Epithelial cell of prostate (primary cell): ENCODE results near the gene ZC3H12C.
"Not testable (repeated sequence)": the region's sequence is repeated elsewhere in the genome, so short reads cannot be mapped to it uniquely, and the experiment has no call there.

Source experiments
- DNase-seq: peaks from one replicate; pipeline ENCODE4 v3.0.0-alpha.2; 2011; ENCODE audit warnings: low read depth, low spot score
- H3K27ac ChIP-seq: fragments of 450-650 bp; 2 replicates; pipeline ENCODE4 v1.5.1; 2017; ENCODE audit warnings: mild to moderate bottlenecking

The ZC3H12C gene

DNA sequence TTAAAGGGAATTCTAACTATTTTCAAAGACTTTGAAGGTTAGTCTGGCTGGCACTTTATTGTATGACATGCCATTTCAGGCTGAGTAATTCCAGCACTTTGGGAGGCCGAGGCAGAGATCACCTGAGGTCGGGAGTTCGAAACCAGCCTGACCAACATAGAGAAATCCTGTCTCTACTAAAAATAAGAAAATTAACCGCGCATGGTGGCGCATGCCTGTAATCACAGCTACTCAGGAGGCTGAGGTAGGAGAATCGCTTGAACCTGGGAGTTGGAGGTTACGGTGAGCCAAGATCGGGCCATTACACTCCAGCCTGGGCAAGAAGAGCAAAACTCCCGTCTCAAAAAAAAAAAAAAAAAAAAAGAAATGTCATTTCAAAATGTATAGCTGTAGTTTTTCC, 107.6 kb downstream of the ZC3H12C start:
- no peak overlapping the region for H3K27ac ChIP-seq
- no peak for DNase-seq

DNA sequence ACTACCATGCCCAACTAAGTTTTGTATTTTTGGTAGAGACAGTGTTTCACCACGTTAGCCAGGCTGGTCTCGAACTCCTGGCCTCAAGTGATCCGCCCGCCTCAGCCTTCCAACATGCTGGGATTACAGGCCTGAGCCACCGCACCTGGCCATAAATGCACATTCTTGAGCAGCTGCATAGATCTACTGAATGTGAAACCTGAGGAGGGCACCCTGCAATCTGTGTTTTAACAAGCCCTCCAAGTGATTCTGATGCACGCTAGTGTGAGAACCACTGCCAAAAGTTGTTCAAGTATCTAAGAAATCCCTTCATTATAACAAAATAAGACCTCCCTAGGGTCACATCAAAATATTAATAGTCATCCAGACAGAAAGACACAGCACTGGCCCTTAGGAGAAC, 113.9 kb downstream of the ZC3H12C start:
- no peak overlapping the region for H3K27ac ChIP-seq
- DNase-seq: no peak

DNA sequence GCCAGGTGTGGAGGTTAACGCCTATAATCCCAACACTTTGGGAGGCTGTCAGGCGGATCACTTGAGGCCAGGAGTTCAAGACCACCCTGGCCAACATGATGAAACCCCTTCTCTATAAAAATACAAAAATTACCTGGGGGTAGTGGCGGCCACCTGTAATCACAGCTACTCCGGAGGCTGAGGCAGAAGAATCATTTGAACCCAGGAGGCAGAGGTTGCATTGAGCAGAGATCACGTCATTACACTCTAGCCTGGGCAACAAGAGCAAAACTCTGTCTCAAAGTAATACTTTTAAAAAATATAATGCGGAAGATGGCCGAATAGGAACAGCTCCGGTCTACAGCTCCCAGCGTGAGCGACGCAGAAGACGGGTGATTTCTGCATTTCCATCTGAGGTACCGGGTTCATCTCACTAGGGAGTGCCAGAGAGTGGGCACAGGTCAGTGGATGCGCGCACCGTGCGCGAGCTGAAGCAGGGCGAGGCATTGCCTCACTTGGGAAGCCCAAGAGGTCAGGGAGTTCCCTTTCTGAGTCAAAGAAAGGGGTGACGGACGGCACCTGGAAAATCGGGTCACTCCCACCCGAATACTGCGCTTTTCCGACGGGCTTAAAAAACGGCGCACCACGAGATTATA, 115.6 kb downstream of the ZC3H12C start:
- not testable (repeated sequence) for DNase-seq, H3K27ac ChIP-seq

DNA sequence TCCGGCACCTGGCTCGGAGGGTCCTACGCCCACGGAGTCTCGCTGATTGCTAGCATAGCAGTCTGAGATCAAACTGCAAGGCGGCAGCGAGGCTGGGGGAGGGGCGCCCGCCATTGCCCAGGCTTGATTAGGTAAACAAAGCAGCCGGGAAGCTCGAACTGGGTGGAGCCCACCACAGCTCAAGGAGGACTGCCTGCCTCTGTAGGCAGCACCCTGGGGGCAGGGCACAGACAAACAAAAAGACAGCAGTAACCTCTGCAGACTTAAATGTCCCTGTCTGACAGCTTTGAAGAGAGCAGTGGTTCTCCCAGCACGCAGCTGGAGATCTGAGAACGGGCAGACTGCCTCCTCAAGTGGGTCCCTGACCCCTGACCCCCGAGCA, 116.1 kb downstream of the ZC3H12C start:
- H3K27ac ChIP-seq, DNase-seq: not testable (repeated sequence)

DNA sequence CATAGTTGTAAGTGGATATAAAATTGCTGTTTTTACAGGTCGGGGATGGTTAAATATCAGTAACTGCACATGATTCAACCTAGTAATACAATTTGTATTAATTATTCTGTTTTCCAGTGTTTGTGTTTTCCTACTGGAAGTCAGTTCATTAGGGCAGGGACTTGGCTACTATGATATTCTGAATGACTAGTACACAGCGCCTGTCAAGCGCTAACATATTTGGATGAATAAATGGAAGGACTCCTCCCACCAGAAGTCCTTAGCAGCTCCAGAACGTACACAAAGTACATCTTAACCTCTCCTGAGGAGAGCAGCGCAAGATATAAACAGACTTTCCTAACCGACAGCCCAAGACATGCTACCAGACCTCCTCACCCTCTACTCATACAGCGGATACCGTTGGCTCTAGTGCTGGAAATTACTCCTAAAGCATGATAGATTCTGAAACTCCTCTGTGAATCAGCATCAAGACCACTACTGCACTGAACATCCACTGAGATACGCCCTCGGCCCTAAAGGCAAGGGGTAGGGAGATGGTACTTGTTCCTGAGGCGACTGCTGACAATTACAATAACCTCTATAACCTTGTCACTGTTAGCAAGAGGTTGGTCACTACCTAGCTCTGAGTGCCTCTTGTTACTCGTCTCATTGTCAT, 124.2 kb downstream of the ZC3H12C start:
- H3K27ac ChIP-seq: no peak overlapping the region
- no peak for DNase-seq

DNA sequence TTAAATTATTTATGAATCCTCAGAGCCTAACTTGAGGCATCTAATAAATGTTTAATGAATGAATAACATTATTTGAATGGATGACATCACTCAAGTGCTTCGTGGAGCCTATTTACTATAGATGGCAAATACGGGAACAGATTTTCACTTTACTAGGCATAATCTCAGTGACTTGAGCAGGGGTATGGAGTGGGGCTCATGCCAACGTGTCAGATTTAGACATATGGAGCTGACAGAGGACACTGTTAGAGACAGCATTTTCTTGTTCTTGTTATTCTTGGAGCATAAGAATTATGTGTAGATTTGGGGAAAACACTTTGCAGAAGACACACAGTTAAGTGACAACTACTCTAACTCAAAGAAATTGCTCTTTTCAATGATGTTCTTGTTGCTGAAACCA, 124.7 kb downstream of the ZC3H12C start:
- no peak for DNase-seq
- H3K27ac ChIP-seq: no peak overlapping the region

DNA sequence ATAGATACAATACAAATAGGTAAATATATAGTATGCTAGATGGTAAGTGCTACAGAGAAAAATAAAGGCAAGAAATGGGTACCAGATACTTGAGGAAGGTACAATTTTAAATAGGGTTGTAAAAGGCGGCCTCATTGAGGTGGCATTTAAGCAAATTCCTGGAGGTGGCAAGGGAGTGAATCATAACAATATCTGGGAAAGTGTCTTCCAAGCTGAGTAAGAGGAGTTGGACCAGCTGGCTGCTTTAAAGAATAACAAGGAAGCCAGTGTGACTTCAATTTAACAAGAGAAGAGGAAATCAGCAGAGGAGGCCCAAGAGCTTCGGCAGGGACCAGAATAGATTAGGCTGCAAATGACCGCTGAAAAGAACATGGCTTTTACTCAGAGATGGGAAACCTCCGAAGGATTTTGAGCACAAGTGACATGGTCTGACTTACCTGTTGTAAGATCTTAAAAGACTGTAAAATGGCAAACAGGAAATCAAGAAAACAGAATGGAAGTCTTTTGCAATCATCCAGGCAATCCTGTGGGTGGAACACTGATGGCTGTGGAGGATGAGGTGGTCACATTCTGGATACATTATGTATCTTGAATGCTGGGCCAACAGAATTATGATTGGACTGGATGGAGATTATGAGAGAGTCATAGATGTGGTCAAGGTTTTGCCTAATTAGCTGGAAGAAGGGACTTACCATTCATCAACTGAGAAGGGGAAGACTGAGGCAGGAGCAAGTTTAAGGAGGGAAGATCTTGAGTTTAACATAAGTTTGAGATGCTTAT, 126.0 kb downstream of the ZC3H12C start:
- no peak overlapping the region for H3K27ac ChIP-seq
- no peak for DNase-seq
